Mammary epithelial cell (primary cell): ENCODE data around the gene OSBP2.

ENCODE experiments used
- CTCF ChIP-seq, 2 donors: IDR thresholded peaks in 1 of 2; conservative IDR thresholded peaks in 1 of 2; 2 replicates each; pipeline ENCODE4 v1.5.1; 2011 to 2012; ENCODE audit warnings: inconsistent platforms in 2 of 2, low read length in 2 of 2, mild to moderate bottlenecking in 2 of 2, control low read depth in 1 of 2, low read depth in 1 of 2; ENCODE audit not compliant: insufficient read depth in 1 of 2; ENCODE audit errors: extremely low read depth in 1 of 2
- EZH2 ChIP-seq: IDR thresholded peaks from 2 replicates; pipeline ENCODE4 v1.6.1; 2012; ENCODE audit warnings: low read length, inconsistent platforms, borderline replicate concordance

GRCh38 chr22:30777587-30777986 is 82.9 kb downstream of the OSBP2 start:
- TF ChIP-seq CTCF (conservative IDR thresholded peaks at IDR 0.05 in 1 of 2, IDR thresholded peaks at IDR 0.05 in 1 of 2; ENCODE audit: extremely low read depth in 1 of 2, insufficient read depth in 1 of 2, low read depth in 1 of 2, low read length in 2 of 2) = no peak
- no peak for TF ChIP-seq EZH2
